ENCODE results near the gene CES4A. TPM values are rescaled to one million over a fixed set of nuclear protein-coding genes. Genes with fewer than 3 reads are reported as not detected.

CES4A gene
- total and polyA plus RNA-seq, 2 of the 13 experiments (the other 11 are each of a cell fraction or from before 2014, with no cell fraction given), result 0.09 to 0.17 TPM

DNA sequence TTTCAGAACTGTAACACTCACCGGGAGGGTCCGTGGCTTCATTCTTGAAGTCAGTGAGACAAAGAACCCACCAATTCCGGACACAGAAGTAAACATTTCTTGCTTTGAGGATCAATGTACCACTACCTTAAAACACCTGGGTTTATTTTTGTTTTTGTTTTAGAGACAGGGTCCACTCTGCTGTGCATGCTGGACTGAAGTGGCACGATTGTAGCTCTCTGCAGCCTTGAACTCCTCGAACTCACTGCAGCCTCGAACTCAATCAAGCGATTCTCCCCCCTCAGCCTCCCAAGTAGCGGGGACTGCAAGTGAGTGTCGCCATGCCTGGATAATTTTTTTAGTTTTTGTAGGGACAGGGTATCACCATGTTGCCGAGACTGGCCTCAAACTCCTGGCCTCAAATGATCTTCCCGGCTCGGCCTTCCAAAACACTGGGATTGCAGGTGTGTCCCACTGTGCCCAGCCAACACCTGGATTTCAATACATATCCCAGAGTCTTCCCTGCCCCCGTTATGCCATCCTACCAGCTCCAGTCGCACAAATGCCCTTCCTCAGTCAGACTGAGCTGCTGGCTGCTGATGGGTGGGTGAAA, 13.0 kb upstream of the CES4A start (continued):
- TF ChIP-seq GABPA (IDR thresholded peaks at IDR 0.05; ENCODE audit: low read depth, low read length) (no peak), GABPA (CRISPR knock-in tag; IDR thresholded peaks at IDR 0.05; ENCODE audit: low read depth) (no peak), HNRNPLL (IDR thresholded peaks at IDR 0.05; ENCODE audit: low read depth, low read length, poor library complexity, severe bottlenecking) (no peak), SRY (CRISPR knock-in tag; IDR thresholded peaks at IDR 0.05) (no peak), ZNF354B (CRISPR knock-in tag; IDR thresholded peaks at IDR 0.05) (no peak), ARNT2 (CRISPR knock-in tag; IDR thresholded peaks at IDR 0.05; ENCODE audit: low read depth) (no peak), ZMYM3 (CRISPR knock-in tag; IDR thresholded peaks at IDR 0.05) (peak; percentile 34; the same call in 1 of the 2 replicates), EED (CRISPR knock-in tag; IDR thresholded peaks at IDR 0.05) (no peak), DR1 (CRISPR knock-in tag; IDR thresholded peaks at IDR 0.05) (no peak), KLF12 (CRISPR knock-in tag; IDR thresholded peaks at IDR 0.05; ENCODE audit: borderline replicate concordance) (0 out of 2 replicates have a peak, but pooled peaks have one; percentile 50), ZNF180 (CRISPR knock-in tag; IDR thresholded peaks at IDR 0.05; ENCODE audit: borderline replicate concordance, low read depth) (no peak)
- TF ChIP-seq, protein P1, sequence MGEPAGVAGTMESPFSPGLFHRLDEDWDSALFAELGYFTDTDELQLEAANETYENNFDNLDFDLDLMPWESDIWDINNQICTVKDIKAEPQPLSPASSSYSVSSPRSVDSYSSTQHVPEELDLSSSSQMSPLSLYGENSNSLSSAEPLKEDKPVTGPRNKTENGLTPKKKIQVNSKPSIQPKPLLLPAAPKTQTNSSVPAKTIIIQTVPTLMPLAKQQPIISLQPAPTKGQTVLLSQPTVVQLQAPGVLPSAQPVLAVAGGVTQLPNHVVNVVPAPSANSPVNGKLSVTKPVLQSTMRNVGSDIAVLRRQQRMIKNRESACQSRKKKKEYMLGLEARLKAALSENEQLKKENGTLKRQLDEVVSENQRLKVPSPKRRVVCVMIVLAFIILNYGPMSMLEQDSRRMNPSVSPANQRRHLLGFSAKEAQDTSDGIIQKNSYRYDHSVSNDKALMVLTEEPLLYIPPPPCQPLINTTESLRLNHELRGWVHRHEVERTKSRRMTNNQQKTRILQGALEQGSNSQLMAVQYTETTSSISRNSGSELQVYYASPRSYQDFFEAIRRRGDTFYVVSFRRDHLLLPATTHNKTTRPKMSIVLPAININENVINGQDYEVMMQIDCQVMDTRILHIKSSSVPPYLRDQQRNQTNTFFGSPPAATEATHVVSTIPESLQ (CRISPR knock-in tag; conservative IDR thresholded peaks at IDR 0.05), result no peak
- TF ChIP-seq, protein P2, sequence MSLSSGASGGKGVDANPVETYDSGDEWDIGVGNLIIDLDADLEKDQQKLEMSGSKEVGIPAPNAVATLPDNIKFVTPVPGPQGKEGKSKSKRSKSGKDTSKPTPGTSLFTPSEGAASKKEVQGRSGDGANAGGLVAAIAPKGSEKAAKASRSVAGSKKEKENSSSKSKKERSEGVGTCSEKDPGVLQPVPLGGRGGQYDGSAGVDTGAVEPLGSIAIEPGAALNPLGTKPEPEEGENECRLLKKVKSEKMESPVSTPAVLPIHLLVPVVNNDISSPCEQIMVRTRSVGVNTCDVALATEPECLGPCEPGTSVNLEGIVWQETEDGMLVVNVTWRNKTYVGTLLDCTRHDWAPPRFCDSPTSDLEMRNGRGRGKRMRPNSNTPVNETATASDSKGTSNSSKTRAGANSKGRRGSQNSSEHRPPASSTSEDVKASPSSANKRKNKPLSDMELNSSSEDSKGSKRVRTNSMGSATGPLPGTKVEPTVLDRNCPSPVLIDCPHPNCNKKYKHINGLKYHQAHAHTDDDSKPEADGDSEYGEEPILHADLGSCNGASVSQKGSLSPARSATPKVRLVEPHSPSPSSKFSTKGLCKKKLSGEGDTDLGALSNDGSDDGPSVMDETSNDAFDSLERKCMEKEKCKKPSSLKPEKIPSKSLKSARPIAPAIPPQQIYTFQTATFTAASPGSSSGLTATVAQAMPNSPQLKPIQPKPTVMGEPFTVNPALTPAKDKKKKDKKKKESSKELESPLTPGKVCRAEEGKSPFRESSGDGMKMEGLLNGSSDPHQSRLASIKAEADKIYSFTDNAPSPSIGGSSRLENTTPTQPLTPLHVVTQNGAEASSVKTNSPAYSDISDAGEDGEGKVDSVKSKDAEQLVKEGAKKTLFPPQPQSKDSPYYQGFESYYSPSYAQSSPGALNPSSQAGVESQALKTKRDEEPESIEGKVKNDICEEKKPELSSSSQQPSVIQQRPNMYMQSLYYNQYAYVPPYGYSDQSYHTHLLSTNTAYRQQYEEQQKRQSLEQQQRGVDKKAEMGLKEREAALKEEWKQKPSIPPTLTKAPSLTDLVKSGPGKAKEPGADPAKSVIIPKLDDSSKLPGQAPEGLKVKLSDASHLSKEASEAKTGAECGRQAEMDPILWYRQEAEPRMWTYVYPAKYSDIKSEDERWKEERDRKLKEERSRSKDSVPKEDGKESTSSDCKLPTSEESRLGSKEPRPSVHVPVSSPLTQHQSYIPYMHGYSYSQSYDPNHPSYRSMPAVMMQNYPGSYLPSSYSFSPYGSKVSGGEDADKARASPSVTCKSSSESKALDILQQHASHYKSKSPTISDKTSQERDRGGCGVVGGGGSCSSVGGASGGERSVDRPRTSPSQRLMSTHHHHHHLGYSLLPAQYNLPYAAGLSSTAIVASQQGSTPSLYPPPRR (CRISPR knock-in tag; IDR thresholded peaks at IDR 0.05; ENCODE audit: borderline replicate concordance), result no peak
- TF ChIP-seq, protein P3, sequence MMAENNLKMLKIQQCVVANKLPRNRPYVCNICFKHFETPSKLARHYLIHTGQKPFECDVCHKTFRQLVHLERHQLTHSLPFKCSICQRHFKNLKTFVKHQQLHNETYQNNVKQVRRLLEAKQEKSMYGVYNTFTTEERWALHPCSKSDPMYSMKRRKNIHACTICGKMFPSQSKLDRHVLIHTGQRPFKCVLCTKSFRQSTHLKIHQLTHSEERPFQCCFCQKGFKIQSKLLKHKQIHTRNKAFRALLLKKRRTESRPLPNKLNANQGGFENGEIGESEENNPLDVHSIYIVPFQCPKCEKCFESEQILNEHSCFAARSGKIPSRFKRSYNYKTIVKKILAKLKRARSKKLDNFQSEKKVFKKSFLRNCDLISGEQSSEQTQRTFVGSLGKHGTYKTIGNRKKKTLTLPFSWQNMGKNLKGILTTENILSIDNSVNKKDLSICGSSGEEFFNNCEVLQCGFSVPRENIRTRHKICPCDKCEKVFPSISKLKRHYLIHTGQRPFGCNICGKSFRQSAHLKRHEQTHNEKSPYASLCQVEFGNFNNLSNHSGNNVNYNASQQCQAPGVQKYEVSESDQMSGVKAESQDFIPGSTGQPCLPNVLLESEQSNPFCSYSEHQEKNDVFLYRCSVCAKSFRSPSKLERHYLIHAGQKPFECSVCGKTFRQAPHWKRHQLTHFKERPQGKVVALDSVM (CRISPR knock-in tag; IDR thresholded peaks at IDR 0.05), result peak; percentile 86
